Endothelial cell of hepatic sinusoid (primary cell): ENCODE results near the gene ERBB4.
"Not testable (repeated sequence)": the region's sequence is repeated elsewhere in the genome, so short reads cannot be mapped to it uniquely, and the experiment has no call there.

Experiments
- in situ Hi-C: cut with HindIII; loops from 2 replicates; pipeline ENCODE4 v1.10.0; 2017; ENCODE audit warnings: low sequenced_read_pairs

ERBB4 gene

DNA sequence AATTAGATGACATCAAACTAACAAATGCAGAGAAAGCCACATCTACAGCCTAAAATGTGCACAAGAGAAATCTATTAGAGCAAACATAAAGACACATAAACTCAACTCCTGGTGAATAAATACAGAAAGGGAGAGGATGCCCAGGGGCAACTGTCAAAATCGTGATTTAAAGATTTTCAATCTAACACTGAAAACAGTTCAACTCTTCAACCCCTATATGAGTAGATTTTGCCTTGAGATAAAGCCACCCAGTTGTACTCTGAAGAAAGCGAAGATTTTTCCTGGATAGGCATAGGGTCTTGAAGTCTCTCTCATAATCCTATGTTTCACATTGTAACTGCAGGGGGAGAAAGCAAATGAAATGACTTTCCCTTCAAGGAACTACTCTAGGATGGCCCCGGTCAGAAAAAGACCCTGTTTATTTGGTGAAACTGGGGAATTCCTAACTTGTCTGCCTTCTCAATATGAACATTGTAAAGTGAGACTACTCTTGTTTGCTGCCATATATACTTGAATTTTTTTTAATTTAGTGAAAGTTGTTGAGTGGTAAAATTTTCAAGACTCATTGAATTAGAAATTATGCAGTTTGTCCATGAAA lies 226.7 kb downstream of the ERBB4 start:
- in situ Hi-C loops: no loop called here

DNA sequence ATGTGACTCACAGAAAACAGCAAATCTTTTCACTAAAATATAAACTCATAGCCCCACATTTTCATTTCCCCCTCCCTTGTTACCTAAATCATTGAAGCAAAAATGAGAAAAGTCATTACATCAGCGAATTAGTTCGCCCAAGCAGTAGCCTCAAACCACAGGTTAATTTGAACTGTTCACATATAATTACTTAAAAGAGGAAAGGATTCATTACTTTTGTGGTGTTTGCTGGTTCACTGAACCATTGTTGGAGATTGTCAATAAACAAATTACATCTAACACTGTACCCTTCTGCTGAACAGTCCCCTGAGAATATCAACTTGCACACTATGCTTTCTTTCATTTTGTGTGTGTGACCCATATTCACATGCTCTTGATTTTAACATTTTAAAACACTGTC lies 238.7 kb downstream of the ERBB4 start:
- in situ Hi-C loops: no loop called here

DNA sequence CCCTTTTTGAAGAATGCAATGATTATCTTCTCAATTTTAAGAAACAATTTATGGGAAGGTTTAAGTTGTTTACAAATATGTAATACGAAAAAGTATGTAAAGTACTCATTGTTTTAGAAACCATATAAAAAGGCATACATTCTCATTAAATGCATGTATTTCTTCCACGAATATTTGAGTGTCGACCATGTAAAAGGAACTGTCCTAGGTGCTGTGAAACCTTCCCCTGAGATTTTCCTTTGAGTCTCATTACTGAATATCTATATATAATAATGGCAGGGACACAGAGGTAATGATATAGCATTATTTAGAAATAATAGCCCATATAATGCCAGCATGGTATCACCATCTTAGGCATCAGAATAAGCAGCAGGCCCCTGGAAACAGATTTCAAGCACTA lies 239.3 kb downstream of the ERBB4 start:
- in situ Hi-C loops: no loop called here

DNA sequence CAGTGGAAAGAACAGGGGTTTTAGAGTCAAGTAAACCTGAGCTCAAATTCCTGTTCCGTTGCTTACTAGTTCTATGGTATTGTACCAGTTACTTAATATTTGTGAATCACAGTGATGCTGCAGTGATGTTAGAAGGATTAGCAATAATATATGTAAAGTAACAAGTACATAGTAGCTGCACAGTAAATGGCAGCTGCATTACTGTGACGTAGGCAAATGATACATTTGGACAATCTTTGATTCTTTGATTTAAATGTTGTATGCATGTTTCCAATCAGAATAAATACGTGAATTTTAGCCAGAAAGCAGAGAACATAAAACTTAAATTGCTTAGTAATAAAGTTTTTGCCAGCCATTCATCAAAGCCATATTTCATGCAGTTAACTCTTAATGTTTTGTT lies 243.0 kb downstream of the ERBB4 start:
- in situ Hi-C loops: no loop called here

DNA sequence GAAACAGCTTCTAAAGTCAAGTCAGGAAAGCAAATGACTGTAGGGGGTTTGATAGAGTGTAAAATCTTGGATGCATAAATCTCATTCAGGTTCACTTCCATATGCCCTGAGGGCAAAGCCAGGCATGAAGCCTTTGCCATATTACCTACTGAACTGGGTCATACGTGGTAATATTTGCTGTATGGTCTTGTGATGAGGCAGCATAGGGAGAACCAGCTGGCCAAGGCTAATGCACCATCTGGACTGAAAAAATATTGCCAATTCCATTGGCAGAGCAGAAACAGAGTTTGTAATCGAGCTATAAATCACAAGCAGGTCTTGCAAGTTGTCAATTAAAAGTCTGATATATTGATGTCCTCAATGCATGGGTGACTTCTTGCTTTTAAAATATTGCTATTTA lies 243.8 kb downstream of the ERBB4 start:
- in situ Hi-C loops: no loop called here

DNA sequence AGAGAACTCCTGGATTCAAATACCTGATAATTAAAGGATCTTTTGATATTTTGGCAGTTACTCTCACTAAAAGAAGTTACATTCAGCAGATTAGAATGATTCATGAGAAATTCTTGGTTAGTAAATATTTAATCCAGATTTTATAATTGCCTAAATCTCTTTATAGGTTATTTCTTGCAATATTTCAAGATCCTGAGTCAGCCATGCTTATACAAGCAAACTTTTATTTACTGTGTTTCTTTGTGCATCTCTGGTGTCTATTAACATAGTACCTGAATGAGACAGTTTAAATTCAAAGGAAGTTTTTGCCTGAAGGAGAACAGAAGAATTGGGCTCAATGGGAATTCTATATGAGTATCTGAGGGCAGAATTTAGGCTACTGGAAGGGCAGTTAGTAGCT lies 249.3 kb downstream of the ERBB4 start:
- in situ Hi-C loops: no loop called here

DNA sequence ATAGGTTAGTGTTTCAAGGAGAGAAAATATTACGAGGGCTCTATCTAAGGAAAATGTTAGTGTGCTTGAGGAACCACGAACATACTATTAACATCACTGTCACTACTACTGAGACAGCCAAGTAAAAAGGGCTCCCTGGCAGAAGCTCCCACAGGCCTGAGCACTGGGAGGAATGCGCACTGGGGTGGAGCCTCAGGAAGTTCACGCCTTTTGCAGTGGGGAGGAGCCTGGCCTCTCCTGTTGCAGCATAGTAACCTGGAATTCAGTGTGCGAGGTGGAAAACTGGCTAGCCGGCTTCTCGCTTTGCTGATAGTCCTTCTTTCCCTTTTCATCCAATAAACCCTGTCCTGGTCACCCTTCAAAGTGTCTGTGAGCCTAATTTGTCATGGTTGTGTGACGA lies 250.3 kb downstream of the ERBB4 start:
- in situ Hi-C loops: no loop called here

DNA sequence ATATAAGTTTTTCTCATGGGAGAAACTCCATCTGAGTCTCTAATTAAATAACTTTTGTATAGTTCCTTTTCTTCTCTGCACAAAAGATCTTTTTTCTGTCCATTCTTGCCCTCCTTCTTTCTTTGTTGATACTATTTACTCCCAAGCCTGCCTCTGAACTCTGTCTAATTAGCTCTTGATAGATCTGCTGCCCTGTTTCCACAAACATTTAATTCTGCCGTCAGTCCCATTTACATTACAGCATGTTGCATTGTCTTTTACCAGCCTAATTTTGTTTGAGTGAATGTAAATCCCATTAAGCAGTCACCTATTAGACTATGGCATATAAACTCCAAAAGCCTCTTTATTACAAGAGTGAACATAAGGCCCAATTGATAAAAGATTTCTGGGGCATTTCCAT lies 254.4 kb downstream of the ERBB4 start:
- in situ Hi-C loops: no loop called here

DNA sequence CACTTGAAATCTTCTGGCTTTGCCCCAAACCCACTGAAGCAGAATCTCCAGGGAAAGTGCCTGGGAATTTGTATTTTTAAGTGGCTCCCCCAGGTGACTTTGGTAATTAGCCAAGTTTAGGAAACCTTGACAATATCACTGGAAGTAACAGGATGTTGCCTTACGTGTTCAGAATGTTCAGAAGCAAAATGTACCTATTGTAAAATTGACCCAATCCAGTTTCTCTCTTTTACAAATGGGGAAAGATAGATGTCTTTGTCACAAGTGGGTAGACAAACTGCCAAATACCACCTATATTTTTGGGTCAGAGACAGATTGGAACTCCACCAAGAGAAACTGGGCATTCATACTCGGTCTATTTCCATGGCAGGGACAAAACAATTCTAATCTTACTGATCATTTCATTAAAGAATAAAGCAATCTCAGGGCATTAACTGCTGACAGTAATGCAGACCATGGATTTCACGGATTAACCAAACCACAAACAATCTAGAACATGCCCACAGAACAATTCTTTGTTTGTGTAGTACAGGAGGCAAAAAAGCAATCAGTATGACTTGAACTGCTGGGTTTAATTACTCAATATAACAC lies 255.8 kb downstream of the ERBB4 start:
- in situ Hi-C loops: no loop called here

DNA sequence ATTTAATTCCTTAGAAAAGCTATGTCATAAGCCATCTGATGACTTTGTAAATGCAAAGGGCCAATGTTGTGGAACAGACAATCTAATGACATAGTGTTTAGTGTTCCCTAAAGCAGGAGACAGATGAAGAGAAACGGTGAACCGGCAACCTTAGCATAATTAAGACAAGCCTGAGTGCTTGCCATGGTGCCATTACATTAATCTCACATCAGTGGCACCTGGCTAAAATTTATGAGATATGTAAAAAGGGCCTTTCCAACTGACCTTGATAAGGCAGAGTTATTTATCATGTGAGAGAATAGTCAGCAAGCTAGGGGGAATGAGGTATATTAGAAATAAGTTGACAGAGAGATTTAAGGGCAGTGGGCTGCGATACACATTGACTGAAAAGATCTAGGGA lies 261.8 kb downstream of the ERBB4 start:
- in situ Hi-C loops: no loop called here

DNA sequence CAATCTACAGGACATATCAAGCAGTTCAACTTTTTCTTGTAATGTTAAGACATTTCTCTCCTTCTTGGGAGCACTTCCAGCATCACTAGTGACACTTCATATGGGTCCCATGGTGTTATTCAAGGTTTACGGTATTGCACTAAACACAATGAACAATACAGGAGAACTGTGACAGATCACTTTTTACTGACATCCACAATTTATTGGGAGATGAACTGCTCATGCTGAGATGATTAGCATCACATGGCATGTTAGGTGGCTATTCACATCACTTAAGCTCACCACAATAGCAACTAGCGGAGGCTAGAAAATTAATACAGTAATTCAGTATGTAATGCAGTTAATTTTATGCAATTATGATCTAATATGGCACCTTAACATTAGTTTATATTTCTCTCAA lies 264.4 kb downstream of the ERBB4 start:
- in situ Hi-C loops: no loop called here

DNA sequence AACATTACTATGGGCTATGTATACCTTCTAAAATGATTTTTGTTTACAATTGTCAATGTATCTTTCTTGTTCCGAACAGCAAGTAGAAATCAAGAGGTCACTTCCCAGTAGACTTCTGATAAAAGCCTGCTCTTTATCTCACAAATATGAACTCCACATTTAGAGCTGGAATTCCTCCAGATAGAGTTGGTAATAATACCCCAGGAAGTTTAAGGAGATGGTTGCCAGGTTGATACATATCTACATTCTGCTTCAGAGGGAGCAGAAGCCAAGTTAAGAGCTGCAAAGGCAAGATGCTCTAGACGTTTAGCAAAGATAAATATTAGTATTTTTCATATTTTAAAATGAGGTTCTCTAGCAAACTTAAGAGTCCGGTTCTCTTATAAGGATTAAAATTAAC lies 267.0 kb downstream of the ERBB4 start:
- in situ Hi-C loops: no loop called here

DNA sequence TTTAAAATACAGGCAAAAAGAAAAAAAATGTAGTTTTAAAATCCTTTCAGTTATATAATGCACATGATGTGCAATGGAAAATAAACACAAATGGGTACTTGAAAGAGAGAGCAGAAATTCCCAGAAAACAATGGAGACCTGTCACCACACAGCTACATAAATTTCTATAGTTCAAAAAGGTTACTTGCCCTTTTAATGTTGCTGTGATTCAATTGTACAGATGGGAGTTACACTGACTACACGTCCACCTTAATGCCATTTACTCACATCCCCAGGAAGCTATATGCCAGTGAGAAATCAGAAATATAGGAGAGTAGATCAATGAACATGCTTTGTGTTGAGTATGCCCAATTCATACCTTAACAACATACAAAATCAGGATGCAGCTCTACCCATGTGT lies 269.6 kb downstream of the ERBB4 start:
- in situ Hi-C loops: no loop called here

DNA sequence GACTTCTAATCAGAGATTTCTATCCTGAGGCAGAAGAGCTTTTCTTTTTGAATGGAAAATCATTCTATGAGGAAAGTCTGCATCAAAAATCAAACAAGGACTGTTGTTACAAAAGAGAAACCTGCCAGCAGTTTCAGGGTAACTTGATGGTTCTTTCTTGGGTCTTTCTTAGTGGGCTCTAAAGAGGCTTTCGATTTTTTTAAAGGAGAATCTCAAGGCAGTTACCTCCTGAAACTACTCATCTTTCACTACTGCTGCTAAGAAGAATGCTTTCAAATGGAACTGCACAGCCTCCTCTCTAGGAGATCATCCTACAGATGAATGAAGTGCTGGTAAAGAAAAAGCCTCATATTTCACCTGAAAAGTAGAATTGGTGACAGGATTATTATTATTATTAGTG lies 272.3 kb downstream of the ERBB4 start:
- in situ Hi-C loops: no loop called here

DNA sequence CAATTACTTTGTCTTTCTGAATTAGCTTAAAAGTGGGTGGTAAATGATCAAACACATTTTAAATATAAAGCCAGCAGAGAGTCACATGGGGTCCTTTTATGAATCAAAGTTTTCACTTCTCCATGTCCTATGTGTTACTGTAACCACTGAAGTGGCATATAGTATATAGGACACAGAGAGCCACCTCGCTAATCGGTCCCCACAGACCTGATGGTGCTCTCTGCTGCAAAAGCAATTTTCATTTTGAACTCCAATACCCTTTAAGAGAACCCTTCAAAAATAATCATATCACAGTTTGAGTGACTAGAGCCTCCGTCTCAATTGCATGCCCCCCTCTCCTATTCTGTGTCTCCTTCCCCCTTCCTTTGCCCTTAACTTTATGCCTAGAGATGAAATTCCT lies 272.8 kb downstream of the ERBB4 start:
- in situ Hi-C loops: no loop called here

DNA sequence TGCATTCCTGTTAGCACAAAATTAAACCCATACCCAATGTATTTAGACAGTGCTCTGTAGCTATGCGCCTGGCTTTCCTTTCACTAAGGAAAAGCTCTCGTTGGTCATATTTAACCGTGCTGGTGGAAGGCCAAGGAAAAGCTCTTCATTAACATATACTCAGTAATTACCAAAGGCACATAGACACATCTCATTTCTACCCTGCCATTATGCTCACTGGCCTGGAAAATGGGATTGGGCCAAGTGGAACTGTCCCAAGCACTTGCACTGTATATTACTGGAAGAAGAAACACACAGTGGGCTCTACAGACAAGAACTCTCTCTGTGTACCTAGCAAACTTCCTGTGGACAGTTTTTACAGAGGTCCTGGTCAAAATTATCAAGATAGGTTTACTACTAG lies 274.4 kb downstream of the ERBB4 start:
- in situ Hi-C loops: no loop called here

DNA sequence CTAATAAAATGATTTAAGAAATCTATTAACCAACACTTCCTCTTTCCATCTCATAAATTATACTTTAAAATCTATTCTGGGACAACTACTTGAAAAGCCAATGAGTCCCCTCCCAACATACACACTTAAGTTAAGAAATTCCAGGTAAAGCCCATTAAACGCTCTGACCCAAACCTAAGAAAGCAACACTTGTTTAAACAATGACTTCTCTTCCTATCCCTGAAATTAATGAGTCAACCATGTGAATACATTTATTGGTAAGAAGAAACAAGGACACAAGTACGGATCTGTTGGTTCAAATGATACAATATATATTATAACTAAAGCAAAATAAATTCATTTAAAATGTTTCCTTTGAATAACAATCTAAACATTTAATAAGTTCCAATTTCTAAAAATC lies 279.4 kb downstream of the ERBB4 start:
- in situ Hi-C loops: no loop called here

DNA sequence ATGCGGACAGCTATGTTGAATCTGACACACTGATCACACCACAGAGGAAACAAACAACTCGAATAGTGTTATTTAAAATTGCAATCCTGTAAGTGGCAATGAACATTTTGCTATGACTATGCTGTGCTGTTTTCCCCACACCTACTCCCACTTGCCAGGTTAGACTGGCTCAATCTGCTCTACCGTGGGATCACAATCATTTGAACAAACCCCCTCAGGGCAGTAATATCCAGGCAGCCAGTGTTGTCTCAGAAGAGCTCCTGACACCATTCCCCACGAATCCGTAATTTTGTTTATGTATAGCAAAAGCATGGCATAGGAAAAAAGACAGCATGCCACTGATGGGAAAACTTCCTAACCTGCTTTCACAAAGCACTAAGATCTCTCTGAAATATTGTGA lies 284.3 kb downstream of the ERBB4 start:
- in situ Hi-C loops: no loop called here

DNA sequence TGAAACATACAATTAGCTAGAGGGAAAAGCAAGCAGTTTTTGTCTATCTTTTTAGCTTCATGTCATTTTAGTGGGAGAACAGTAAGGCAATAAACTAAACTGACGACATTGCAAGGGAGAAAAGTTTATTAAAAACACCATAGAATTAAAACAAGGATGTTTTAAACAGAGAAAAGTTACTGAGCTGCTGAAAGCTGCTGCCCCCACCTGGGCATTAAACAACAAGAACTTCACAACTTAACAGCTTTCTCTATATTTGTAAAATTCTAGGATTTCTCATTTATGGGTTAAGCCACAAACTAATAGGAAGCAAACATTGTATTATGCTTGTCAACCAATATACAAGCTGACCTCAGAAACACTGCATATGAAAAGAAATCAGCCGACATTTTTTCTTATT lies 289.2 kb downstream of the ERBB4 start:
- in situ Hi-C loops: no loop called here

DNA sequence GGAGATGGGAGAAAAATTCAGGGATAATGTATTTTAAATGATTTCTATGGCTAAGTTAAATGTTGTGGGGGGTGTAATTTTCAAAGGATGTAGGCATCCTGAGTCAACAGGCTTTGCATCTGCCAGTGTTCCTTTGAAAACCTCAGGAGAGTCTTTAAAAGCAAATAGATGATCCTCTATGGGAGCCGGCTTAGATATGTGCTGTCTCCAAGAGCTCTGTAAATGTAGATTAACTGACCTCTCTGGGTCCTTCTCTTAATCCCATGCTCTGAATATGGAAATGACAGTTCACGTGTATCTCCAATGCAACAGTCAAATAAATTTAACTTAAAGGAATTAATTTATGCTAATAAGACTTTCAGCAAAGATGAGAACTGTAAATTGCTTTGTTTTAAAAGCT lies 292.7 kb downstream of the ERBB4 start:
- in situ Hi-C loops: no loop called here

DNA sequence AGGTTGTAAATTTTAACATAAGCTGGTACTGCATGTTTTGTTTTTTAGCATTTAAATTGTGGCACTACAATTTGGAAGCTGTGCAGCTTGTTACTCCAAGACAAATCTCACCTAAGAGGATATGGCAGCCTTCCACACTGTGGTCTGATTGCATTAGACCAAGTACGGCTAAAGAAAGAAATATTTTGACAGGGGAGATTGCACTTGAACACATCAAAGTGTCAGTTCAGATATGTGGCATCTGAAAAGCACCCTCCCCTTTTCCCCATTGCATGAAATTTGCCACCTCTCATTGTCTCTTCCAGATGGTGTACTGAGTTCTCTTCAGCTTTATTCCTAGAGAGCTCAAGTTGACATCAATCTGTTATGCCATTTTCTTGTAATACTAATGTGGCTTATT lies 295.9 kb downstream of the ERBB4 start:
- in situ Hi-C loops: no loop called here

DNA sequence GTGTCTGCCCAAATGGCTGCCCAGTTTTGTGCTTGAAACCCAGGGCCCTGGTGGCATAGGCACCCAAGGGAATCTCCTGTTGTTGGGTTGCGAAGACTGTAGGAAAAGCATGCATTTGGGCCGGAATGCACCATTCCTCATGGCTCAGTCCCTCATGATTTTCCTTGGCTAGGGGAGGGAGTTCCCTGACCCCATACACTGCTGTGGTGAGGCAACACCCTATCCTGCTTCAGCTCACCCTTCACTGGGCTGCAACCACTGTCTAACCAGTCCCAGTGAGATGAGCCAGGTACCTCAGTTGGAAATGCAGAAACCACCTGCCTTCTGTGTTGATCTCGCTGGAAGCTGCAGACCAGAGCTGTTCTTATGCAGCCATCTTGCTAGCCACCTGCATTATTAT lies 300.4 kb downstream of the ERBB4 start:
- in situ Hi-C loops: not testable (repeated sequence)

DNA sequence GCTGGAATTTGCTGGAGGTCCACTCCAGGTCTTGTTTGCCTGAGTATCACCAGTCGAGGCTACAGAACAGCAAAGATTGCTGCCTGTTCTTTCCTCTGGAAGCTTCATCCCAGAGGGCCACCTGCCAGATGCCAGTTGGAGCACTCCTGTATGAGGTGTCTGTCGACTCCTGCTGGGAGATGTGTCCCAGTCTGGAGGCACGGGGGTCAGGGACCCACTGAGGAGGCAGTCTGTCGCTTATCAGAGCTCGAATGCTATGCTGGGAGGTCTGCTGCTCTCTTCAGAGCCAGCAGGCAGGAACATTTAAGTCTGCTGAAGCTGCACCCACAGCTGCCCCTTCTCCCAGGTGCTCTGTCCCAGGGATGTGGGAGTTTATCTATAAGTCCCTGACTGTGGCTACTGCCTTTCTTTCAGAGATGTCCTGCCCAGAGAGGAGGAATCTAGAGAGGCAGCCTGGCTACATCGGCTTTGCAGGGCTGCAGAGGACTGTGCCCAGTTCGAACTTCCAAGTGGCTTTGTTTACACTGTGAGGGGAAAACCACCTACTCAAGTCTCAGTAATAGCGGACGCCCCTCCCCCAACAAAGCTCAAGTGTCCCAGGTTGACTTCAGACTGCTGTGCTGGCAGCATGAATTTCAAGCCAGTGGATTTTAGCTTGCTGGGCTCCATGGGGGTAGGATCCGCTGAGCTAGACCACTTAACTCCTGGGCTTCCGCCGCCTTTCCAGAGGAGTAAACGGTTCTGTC lies 301.1 kb downstream of the ERBB4 start:
- in situ Hi-C loops: no loop called here
